Keratinocyte (primary cell): ENCODE data around the gene ZBTB4.
"Not testable (repeated sequence)": the region's sequence is repeated elsewhere in the genome, so short reads cannot be mapped to it uniquely, and the experiment has no call there.

Experiments used
- CTCF ChIP-seq, 3 experiments: IDR thresholded peaks in 1 of 3; conservative IDR thresholded peaks in 1 of 3; optimal IDR thresholded peaks in 1 of 3; 2 replicates in 2 of 3; 3 replicates in 1 of 3; pipeline versions ENCODE3 to v1.5.1; 2011; ENCODE audit warnings: low read length in 3 of 3, mild to moderate bottlenecking in 3 of 3, moderate library complexity in 2 of 3, control low read depth in 1 of 3, inconsistent platforms in 1 of 3; ENCODE audit not compliant: insufficient read depth in 2 of 3; ENCODE audit errors: extremely low read depth in 1 of 3
- EZH2 ChIP-seq: IDR thresholded peaks from one replicate; pipeline ENCODE4 v1.6.1; 2012; ENCODE audit warnings: inconsistent platforms, mild to moderate bottlenecking, low read length, moderate library complexity

DNA sequence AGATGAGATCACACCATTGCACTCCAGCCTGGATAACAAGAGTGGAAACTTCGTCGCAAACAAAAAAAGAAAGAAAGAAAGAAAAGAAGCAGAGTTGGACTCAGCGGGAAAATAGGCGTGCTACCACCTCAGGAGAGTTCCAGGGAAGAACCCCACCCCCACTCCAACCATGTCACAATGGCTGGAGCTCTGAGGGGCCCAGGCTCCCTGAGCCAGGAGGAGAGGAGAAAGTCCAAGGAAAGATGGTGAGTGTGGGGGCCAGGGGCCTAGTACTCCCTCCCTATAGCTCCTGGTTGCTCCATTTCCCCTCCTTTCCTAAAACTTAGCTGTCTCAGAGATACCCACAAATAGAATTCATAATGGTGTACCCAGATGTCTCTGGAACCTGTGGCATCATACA is 1.8 kb upstream of the ZBTB4 start, which contains the start of gene SLC35G6:
- TF ChIP-seq CTCF (optimal IDR thresholded peaks at IDR 0.05 in 1 of 3, IDR thresholded peaks at IDR 0.05 in 1 of 3, conservative IDR thresholded peaks at IDR 0.05 in 1 of 3; ENCODE audit: extremely low read depth in 1 of 3, insufficient read depth in 2 of 3, low read length in 3 of 3); EZH2: not testable (repeated sequence)
